Activated naive CD4-positive, alpha-beta T cell treated with anti-CD3 and anti-CD28 coated beads, Interleukin-2, amount 10 ng/mL, durations not matched to agents 7 days and 5 days (primary cell): ENCODE data around the gene HRAS.

ENCODE experiments used
- CTCF ChIA-PET: fragments of 350-600 bp; sonication (Branson Sonifier 250); formaldehyde crosslinking; loops from one replicate; lab custom pipeline; 2021; ENCODE audit warnings: antibody characterized with exemption; lab: Charles Lee
- DNase-seq: peaks from one replicate; pipeline ENCODE4 v3.0.0-alpha.2; 2020
- H3K27ac Mint-ChIP-seq: one replicate; pipeline ENCODE4 v1.8.0; 2021; ENCODE audit warnings: mild to moderate bottlenecking, moderate library complexity, mixed read lengths
- H3K27me3 Mint-ChIP-seq: one replicate; pipeline ENCODE4 v1.8.0; 2021; ENCODE audit warnings: mild to moderate bottlenecking, mixed read lengths
- H3K36me3 Mint-ChIP-seq: one replicate; pipeline ENCODE4 v1.8.0; 2021; ENCODE audit warnings: mixed read lengths
- H3K4me1 Mint-ChIP-seq: one replicate; pipeline ENCODE4 v1.8.0; 2021; ENCODE audit warnings: mixed read lengths
- H3K4me3 Mint-ChIP-seq: one replicate; pipeline ENCODE4 v1.8.0; 2021; ENCODE audit warnings: mild to moderate bottlenecking, moderate library complexity, mixed read lengths
- H3K9me3 Mint-ChIP-seq: one replicate; pipeline ENCODE4 v1.8.0; 2021; ENCODE audit warnings: mixed read lengths

Gene HRAS

GRCh38 chr11:553988-554340, 18.6 kb upstream of the HRAS start:
- CTCF ChIA-PET: interaction anchor here (0.9 to 3.3 kb wide), 6 partner anchors 18 to 170 kb away, joined by 3 to 42 read pairs (median 5); no protein-coding TSS in a partner anchor
- no peak overlapping the region for H3K4me3 Mint-ChIP-seq

GRCh38 chr11:553083-553987, 18.0 kb upstream of the HRAS start:
- H3K4me3 Mint-ChIP-seq: peak overlapping the region; percentile 3
- CTCF ChIA-PET: interaction anchor here (1.1 kb wide), 1 partner anchor 152 kb away, joined by 3 read pairs; no protein-coding TSS in a partner anchor
- no peaks in the 10 kb centered on the region for H3K9me3 Mint-ChIP-seq
- no peaks in the 10 kb centered on the region for H3K36me3 Mint-ChIP-seq
- H3K4me1 Mint-ChIP-seq: peaks cover 7% of the 10 kb centered on the region
- no peak for DNase-seq
- H3K27me3 Mint-ChIP-seq: peaks cover 59% of the 10 kb centered on the region
- H3K27ac Mint-ChIP-seq: no peak overlapping the region

More at GRCh38 chr11:553988-554340, 18.6 kb upstream of the HRAS start:
- Mint-ChIP-seq H3K9me3 (no peaks in the 10 kb centered on the region), H3K36me3 (no peaks in the 10 kb centered on the region), H3K27ac (no peak overlapping the region), H3K27me3 (peaks cover 60% of the 10 kb centered on the region), H3K4me1 (peaks cover 8% of the 10 kb centered on the region)
- no peak for DNase-seq

GRCh38 chr11:551596-551995, 16.2 kb upstream of the HRAS start:
- H3K27me3 Mint-ChIP-seq: peaks cover 41% of the 10 kb centered on the region
- no peaks in the 10 kb centered on the region for H3K36me3 Mint-ChIP-seq
- peaks cover 6% of the 10 kb centered on the region for H3K4me1 Mint-ChIP-seq
- DNase-seq: no peak
- H3K27ac Mint-ChIP-seq: no peak overlapping the region
- CTCF ChIA-PET: interaction anchor here (1.0 to 1.1 kb wide), 2 partner anchors 33 to 171 kb away, joined by 3 read pairs; no protein-coding TSS in a partner anchor
- no peak overlapping the region for H3K4me3 Mint-ChIP-seq
- no peaks in the 10 kb centered on the region for H3K9me3 Mint-ChIP-seq

GRCh38 chr11:551131-551530, 15.8 kb upstream of the HRAS start:
- Mint-ChIP-seq H3K9me3 (no peaks in the 10 kb centered on the region), H3K27ac (no peak overlapping the region), H3K4me3 (no peak overlapping the region), H3K4me1 (peaks cover 3% of the 10 kb centered on the region), H3K27me3 (peaks cover 37% of the 10 kb centered on the region), H3K36me3 (no peaks in the 10 kb centered on the region)
- DNase-seq: no peak
- CTCF ChIA-PET: interaction anchor here (1.0 to 1.1 kb wide), 2 partner anchors 32 to 172 kb away, joined by 3 read pairs; no protein-coding TSS in a partner anchor

GRCh38 chr11:550746-551085, 15.3 kb upstream of the HRAS start:
- Mint-ChIP-seq H3K36me3 (no peaks in the 10 kb centered on the region), H3K9me3 (no peaks in the 10 kb centered on the region), H3K27ac (no peak overlapping the region), H3K4me3 (no peak overlapping the region), H3K27me3 (peaks cover 33% of the 10 kb centered on the region), H3K4me1 (peaks cover 3% of the 10 kb centered on the region)
- CTCF ChIA-PET: interaction anchor here (1.0 to 1.1 kb wide), 2 partner anchors 32 to 172 kb away, joined by 3 read pairs; no protein-coding TSS in a partner anchor
- DNase-seq: no peak

GRCh38 chr11:550021-550745, 14.8 kb upstream of the HRAS start:
- CTCF ChIA-PET: interaction anchor here (0.8 kb wide), 1 partner anchor 14 kb away, joined by 3 read pairs; no protein-coding TSS in a partner anchor
- Mint-ChIP-seq H3K4me1 (peaks cover 3% of the 10 kb centered on the region), H3K27ac (no peak overlapping the region), H3K36me3 (no peaks in the 10 kb centered on the region), H3K9me3 (no peaks in the 10 kb centered on the region), H3K4me3 (no peak overlapping the region), H3K27me3 (peaks cover 27% of the 10 kb centered on the region)
- DNase-seq: no peak

GRCh38 chr11:548700-549603, 13.6 kb upstream of the HRAS start:
- no peak for DNase-seq
- CTCF ChIA-PET: interaction anchor here (0.8 to 1.4 kb wide), 2 partner anchors 13 kb away, joined by 3 read pairs; no protein-coding TSS in a partner anchor
- H3K27ac Mint-ChIP-seq: no peak overlapping the region

GRCh38 chr11:545171-545570, 9.8 kb upstream of the HRAS start:
- CTCF ChIA-PET: interaction anchor here (0.5 to 0.7 kb wide), 2 partner anchors 26 to 184 kb away, joined by 3 read pairs; no protein-coding TSS in a partner anchor
- no peak overlapping the region for H3K4me3 Mint-ChIP-seq
- no peaks in the 10 kb centered on the region for H3K4me1 Mint-ChIP-seq
- no peaks in the 10 kb centered on the region for H3K36me3 Mint-ChIP-seq
- no peaks in the 10 kb centered on the region for H3K9me3 Mint-ChIP-seq
- no peak for DNase-seq
- H3K27ac Mint-ChIP-seq: no peak overlapping the region
- H3K27me3 Mint-ChIP-seq: peaks cover 12% of the 10 kb centered on the region

More at GRCh38 chr11:548700-549603, 13.6 kb upstream of the HRAS start:
- no peaks in the 10 kb centered on the region for H3K4me1 Mint-ChIP-seq
- H3K9me3 Mint-ChIP-seq: no peaks in the 10 kb centered on the region
- H3K27me3 Mint-ChIP-seq: peaks cover 19% of the 10 kb centered on the region
- no peak overlapping the region for H3K4me3 Mint-ChIP-seq
- no peaks in the 10 kb centered on the region for H3K36me3 Mint-ChIP-seq

GRCh38 chr11:544817-545166, 9.4 kb upstream of the HRAS start:
- no peak for DNase-seq
- H3K27ac Mint-ChIP-seq: no peak overlapping the region
- H3K4me1 Mint-ChIP-seq: no peaks in the 10 kb centered on the region
- CTCF ChIA-PET: interaction anchor here (0.5 to 0.7 kb wide), 2 partner anchors 26 to 184 kb away, joined by 3 read pairs; no protein-coding TSS in a partner anchor
- H3K36me3 Mint-ChIP-seq: no peaks in the 10 kb centered on the region
- H3K27me3 Mint-ChIP-seq: peaks cover 16% of the 10 kb centered on the region
- H3K9me3 Mint-ChIP-seq: no peaks in the 10 kb centered on the region
- H3K4me3 Mint-ChIP-seq: no peak overlapping the region

- no peak for DNase-seq
- no peak overlapping the region for H3K27ac Mint-ChIP-seq
- CTCF ChIA-PET: no interaction called here
- H3K4me1 Mint-ChIP-seq: peaks cover 17% of the 10 kb centered on the region
- no peaks in the 10 kb centered on the region for H3K36me3 Mint-ChIP-seq
- no peak overlapping the region for H3K4me3 Mint-ChIP-seq
- no peaks in the 10 kb centered on the region for H3K9me3 Mint-ChIP-seq
- H3K27me3 Mint-ChIP-seq: peaks cover 29% of the 10 kb centered on the region
Observed at GRCh38 chr11:541433-541885, 6.1 kb upstream of the HRAS start.

- Mint-ChIP-seq H3K4me1 (peaks cover 22% of the 10 kb centered on the region), H3K4me3 (no peak overlapping the region)
Observed at GRCh38 chr11:540583-541432, 5.4 kb upstream of the HRAS start.

GRCh38 chr11:539971-540481, 4.7 kb upstream of the HRAS start:
- Mint-ChIP-seq H3K27ac (no peak overlapping the region), H3K4me3 (no peak overlapping the region), H3K9me3 (no peaks in the 10 kb centered on the region), H3K4me1 (peaks cover 22% of the 10 kb centered on the region), H3K27me3 (peaks cover 32% of the 10 kb centered on the region), H3K36me3 (no peaks in the 10 kb centered on the region)
- DNase-seq: no peak
- CTCF ChIA-PET: no interaction called here

More at GRCh38 chr11:540583-541432, 5.4 kb upstream of the HRAS start:
- H3K9me3 Mint-ChIP-seq: no peaks in the 10 kb centered on the region
- CTCF ChIA-PET: no interaction called here
- no peak for DNase-seq
- no peaks in the 10 kb centered on the region for H3K36me3 Mint-ChIP-seq
- no peak overlapping the region for H3K27ac Mint-ChIP-seq
- H3K27me3 Mint-ChIP-seq: peaks cover 32% of the 10 kb centered on the region
